GM11168 (cell line): Measurements from ENCODE around the gene MRPL17.
"Not testable (repeated sequence)": the region's sequence is repeated elsewhere in the genome, so short reads cannot be mapped to it uniquely, and the experiment has no call there.

Experiments used
- in situ Hi-C: fragments of 300-500 bp; cut with MboI; formaldehyde crosslinking; loops from one replicate; pipeline ENCODE4 v1.12.0; 2022; ENCODE audit warnings: low sequenced_read_pairs; ENCODE audit not compliant: unreplicated experiment

Gene MRPL17

DNA sequence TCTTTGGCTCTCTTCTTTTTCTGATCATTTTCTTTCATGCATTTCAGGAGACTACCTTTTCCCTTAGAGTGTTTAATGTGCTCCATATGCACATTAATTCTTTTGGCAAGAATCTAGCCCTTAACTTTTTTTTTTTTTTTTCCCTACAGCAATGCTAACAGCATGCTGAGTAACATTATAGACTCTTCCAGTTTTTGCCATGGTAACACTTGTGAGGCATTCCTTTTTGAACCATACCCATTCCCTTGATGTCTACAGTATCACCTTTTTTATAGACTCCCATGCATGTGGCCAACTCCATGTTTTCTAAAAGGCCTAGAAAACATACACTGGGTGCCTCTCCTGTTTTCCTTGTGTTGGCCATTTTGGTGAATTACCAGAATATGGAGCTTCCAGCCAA is 2.9 kb upstream of the MRPL17 start:
- in situ Hi-C loops, result no loop called here

DNA sequence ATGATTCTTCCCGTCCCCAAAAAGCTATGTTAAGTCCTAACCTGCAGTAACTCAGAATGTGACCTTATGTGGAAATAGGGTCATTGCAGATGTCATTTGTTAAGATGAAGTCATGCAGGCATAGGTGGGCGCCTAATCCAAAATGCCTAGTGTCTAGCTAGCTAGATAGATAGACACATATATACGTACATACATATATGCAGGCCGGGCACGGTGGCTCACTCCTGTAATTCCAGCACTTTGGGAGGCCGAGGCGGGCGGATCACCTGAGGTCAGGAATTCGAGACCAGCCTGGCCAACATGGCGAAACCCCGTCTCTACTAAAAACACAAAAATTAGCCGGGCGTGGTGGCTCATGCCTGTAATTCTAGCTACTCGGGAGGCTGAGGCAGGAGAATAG is 928 bp upstream of the MRPL17 start:
- in situ Hi-C loops, result not testable (repeated sequence)

DNA sequence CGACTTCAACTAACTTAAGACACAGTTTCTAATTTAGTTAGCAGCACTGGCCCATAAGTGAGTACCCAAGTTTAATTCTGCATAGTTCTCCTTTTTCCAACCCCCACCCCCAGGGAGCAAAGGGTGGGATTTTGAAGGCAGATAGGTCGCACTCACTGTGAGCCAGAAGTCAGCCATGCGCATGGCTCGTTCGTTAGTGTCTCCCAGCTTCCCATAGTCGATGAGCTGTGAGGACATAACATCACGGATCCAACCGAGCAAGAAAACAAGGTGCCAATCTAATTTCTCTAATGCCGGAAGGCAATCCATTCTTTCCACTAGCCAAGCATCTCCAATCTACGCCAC is 577 bp downstream of the MRPL17 start:
- in situ Hi-C loops, result no loop called here

DNA sequence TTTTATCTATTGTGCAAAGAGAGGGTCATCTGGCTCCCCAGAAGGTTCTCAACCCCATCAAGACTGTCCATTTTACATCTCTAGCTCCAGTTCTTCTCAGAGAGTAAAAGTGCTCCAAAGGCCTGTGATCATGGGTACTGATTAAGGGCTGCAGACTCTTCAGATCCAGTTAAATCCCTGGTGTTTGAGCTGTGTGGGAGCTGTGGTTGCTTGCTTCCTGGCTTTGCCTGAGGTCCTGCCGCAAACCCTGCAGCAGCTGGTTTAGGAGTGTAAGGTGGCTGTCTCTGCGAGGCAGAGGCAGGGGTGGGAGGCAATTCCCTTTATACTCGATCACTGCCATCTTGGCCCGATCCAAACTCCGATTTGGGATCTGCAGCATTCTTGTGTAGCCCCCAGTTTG is 1.2 kb downstream of the MRPL17 start:
- in situ Hi-C loops, result no loop called here

DNA sequence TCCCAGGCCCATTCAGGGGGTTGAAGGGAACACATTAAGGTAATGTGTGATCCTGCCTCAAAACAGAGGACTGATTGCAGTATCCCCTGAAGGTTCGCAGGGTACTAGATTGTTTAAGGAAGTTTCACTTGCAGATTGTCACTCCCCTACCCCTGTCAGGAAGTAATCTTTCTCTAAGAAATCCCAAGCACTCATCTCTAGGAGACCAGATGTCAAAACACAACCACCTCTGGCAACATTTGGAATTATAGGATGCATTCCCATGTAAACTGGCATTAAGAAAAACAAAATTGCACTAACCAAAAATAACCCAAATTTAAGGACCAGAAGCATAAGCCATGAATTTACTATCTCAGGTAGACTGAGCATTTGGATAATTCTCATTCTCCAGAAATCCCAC is 1.6 kb downstream of the MRPL17 start:
- in situ Hi-C loops, result no loop called here

DNA sequence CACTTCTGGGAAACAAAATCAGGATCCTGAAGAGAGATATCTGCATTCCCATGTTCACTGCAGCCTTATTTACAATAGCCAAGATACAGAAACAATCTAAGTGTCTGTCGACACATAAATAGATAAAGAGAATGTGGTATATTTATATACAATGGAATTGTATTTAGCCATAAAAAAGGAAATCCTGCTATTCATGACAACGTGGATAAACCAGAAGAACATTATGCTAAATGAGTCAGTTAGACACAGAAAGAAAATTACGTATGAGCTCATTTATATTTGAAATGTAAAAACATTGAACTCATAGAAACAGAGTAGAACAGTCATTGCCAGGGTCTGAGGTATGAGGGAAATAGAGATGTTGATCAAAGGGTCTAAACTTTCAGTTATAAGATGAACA is 6.1 kb downstream of the MRPL17 start:
- in situ Hi-C loops, result no loop called here

DNA sequence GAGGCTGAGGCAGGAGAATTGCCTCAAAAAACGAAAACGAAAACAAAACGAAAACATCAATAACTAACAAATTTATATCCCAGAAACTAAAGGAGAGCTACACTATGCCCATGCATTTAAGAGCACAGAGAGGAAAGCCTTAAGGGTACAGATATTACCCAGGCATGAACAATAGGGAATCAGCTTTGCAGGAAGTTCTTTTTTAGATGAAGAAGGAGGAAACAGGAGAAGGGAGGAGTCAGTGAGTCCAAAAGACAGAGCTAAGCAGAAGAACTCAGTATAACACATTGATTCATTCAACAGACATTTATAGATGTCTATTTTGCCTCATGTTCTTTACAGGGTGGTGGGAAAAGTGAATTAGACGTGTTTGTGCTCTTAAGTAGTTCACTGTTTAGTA is 8.3 kb downstream of the MRPL17 start:
- in situ Hi-C loops, result no loop called here

DNA sequence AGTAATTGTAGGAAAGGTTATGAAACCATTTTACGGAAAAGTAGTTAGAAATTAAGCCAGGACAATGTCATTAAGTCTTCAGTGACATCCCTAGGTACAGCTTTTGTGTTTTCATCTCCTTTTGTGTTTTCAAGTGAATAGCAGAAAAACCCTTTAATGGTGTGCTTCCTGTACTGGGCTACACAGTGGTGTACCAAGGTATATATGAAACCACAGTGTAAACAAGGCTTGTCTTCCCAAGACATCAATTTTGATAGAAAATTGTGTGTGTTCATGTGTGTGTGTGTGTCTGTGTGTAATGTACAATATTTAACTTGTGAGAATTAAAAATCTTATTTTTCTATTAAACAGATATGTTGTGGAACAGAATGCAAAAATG is 8.9 kb downstream of the MRPL17 start:
- in situ Hi-C loops, result no loop called here

DNA sequence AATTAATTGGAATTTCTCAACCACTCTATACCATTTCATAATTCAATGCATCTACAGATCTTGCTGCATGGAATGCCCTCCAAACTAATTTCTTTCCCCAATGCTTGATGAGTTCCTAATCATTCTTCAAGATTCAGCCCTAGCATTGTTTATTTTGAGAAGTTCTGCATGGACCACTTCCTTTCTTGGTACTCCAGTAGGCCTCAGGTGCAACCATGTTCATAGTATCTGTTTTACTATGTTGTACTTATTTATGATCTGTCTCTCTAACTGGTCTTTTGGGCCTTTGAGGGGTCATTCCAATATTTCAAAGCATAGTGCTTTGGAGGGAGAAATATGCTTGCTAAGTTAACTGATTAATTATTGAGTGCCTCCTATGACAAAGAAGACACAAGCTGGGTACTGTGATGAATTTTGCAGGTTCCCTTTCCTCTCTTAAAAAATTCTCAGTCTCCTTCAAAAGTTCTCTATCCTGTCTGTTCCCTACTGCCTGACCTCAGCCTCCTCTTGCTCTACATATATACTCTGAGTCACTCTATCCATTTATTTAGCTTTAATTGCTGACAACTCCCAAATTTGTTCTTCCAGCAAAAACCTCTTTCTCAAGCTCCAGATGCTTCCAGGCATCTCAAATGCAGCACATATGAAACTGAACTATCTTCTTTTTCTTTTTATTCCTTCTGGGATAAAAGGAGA is 9.5 kb downstream of the MRPL17 start:
- in situ Hi-C loops, result no loop called here

DNA sequence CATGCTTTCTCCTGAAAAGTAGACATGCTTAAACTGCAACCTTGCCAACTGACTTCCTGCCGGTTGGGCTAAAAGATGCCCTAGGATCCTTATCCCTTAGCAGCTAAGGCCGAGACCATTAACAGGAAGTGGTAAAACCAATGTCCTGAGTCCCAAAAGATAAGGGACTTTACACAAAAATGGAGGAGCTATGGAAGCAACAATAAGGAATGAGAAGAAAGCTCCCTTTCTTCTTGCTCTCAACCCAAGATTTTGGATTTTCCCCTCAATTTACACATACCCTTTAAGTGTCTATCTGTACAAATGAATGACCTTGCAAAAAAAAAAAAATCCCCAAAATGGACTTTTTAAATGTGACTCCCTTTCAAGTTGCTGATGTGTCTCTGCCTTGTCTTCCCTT is 11.1 kb downstream of the MRPL17 start:
- in situ Hi-C loops, result no loop called here

DNA sequence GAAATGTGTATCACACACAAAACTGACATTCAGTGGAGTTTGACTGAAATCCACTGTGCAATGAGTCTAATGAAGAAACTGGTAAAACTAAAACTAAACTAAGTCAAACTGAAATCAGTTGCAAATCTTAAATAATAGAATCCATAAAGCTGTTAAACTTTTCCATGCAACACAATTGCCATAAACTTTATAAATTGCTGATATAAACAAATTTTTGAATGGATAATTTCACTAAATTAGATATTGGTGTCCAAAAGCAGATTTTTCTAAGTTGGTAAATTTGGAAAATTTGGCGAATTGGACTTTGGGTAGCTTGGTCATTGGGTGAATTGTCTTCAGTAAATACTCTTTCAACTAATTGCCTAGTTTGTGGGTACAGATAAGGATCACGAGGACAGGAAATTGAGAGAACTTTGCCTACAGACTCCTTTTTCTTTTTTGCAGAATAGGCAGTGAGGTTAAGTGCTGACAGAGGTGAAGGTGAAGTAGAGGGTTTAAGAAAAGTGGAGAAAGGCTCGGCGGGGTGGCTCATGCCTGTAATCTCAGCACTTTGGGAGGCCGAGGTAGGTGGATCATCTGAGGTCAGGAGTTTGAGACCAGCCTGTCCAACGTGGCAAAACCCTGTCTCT is 12.8 kb downstream of the MRPL17 start:
- in situ Hi-C loops, result no loop called here

DNA sequence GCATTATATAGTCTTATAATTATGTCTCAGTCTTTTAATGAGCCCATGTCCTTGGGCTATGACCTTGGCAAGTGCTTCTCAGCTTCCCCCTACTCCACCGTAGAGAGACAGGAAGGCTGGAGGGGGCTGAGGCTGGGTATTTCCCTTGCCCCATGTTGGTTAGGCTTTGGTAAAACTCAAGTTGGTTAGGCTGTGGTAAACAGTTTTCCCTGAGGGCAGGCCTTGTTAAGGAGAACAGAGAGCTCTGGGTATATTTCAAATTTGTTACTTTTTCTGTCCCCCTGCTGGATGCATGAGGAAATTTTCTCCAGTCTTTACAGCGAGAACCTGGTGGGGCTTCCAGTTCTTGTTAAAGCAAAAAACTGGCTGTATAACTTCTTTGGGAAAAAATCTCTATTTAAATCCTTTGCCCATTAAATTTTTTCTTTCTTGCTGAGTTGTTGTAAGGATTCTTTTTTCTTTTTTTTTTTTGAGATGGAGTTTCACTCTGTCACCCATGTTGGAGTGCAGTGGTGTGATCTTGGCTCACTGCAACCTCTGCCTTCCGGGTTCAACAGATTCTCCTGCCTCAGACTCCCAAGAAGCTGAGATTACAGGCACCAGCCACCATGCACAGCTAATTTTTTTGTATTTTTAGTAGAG is 15.3 kb downstream of the MRPL17 start:
- in situ Hi-C loops, result no loop called here

DNA sequence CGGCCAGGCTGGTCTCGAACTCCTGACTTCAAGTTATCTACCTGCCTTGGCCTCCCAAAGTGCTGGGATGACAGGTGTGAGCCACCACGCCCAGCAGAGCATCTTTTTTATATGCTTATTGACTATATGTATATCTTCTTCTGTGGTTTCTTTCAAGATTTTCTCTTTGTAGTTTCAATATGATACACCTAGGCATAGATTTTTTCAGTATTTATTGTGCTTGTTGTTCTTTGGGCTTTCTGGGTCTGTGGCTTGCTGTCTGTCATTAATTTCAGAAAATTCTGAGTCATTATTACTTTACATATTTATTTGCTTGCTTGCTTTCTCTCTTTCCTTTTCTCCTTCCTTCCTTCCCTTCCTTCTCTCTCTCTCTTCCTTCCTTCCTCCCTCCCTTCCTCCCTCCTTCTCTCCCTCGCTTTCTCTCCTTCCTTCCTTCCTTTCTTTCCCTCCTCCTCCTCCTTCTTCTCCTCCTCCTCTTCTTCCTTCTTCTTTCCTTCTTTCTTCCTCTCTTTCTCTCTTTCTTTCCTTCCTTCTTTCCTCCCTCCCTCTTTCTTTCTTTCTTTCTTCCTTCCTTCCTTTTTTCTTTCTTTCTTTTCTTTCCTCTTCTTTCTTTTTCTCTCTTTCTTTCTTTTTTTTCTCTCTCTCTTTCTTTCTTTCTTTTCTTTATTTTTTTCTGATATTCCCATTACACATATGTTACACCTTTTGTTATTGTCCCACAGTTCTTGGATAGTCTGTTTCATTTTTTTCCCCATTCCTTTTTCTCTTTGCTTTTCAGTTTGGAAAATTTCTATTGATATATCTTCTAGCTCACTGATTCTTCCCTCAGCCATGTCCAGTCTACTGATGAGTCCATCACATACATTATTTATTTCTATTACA is 16.6 kb downstream of the MRPL17 start:
- in situ Hi-C loops, result no loop called here

DNA sequence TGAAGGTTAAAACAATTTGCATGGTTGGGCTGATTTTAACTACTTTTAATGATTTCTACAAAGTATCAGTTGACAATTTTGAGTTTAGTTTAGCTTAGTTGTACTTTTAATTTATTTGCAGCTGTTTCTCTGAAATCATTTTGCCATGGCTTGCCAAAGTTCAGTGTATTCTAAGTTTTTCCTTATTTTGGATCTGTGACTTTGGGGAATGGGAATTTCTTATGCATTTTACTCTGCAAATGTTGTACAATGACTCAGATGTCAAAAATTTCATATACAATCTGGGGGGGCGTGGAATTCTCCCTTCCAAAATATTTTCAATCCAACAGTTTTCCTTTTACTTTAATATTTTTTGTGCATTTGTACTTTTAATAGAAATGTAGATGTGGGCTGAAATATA is 18.6 kb downstream of the MRPL17 start:
- in situ Hi-C loops, result no loop called here

DNA sequence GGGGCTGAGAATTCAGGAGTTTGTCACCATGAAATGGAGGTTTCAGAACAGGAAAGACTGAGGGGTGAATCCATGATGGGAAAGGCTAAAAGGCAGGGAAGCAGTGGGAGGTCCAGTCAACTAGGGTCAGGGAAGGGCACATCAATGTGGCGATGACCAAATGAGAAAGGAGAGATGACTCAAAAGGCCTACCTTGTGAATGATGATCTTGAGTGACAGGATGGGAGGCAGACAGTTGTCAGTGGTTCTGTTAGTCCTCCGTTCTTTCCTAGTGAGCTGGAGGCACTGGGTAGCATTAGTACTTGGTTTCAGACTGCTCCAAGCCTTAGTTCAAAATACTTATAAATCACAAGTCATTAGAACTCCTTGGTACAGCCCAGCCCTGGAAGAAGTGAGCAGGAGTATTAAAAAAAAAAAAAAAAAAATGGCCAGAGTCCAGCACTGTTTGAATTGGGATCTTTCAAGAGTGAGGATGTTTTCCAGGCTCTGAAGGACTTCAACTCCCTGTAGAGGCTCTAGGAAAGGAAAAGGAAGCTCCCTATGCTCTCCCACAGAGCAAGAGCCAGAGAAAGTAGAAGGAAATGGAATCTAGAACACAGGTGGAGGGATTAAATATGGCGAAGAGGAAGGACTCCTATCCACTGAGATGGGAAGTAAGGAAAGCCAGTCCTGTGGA is 19.2 kb downstream of the MRPL17 start:
- in situ Hi-C loops, result no loop called here

DNA sequence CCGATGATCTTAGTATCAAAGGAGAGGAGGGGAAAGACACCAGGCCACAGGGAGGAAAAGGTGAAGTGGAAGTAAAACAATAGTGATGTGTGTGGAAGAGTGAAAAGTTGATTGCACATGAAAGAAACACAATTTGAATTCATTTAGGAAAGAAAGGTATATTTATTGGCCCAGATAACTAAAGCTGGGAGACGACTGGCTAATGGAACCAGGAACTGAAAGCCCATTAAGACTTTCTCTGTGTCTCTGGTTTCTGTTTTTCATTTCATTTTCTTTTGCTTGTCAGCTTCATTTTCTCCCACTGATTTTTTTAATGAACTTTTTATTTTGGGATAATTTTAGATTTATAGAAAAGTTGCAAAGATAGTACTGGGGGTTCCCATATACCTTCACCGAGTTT is 22.4 kb downstream of the MRPL17 start:
- in situ Hi-C loops, result no loop called here

DNA sequence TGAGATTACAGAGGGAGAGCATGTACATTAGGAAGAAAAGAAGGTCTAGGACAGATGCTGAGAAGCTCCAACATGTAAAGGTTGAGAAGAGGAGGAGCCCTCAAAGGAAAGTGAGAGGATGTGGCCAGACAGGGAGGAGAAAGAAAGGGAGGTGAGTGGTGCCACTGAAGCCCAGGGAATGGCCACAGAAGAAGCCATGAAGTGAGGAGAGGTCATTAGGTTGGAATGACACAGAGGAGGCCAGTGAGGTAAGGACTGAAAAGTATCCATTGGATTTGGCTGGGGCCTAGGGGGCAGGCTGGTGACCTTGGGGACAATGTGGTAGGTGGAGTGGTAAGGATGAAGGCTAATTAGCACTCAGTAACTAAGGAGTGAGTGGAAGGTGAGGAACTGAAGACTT is 24.5 kb downstream of the MRPL17 start:
- in situ Hi-C loops, result no loop called here

DNA sequence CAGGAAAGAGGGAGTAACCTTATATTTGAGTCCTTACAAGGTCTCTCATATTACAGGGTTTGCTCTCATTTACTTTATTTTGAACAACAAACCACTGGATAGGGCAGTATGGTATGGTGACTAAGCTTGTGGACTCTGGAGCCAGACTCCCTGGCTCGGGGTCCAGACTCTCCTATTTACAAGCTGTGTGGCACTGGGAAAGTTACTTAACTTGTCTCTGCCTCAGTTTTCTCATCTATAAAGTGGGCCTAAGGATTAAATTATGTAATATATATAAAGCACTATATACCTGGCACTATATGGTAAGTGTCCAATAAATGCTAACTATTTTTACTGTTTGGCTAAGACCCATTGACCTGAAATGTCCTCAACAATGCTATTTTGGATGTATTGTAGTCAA is 25.8 kb downstream of the MRPL17 start:
- in situ Hi-C loops, result no loop called here

DNA sequence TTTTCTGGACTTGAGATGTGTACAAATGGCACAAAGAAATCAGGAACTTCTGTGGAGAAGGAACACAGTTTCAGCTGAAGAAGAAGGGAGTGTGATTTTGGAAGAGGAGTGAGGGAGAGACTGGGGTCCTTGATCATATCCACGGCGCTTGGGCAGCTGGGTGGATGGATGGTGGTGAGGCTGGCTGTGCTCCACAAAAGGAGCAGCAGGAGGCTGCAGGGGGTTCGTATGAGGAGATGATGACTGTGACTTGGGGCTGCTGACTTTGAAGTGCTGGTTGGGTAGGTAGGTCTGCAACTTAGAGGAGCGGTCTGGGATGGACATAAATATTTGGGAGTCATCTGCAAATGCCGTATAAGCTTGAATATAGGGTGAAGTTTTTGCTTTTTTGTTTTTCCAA is 26.2 kb downstream of the MRPL17 start:
- in situ Hi-C loops, result no loop called here

DNA sequence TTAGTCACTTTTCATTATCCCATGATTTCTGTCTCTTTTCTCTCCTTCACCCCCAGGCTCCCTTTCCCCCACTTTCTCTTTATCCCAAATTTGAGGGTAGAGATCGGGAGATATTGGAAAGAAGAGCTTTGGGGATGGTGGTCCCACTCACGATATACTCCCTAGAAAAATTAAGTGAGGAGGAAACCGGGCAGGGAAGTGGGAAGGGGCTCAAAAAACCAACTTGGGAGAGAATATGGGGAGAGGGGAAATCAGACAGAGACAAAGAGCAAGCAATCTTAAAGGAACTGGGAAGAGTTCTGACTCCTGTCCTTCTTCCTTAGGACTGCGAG is 26.6 kb downstream of the MRPL17 start:
- in situ Hi-C loops, result no loop called here
